COLO668 (cell line): ENCODE measurements around the gene NSUN3.
A peak's percentile ranks its signal among the peaks of the same experiment; 100 is the strongest.
"Not testable (repeated sequence)": the region's sequence is repeated elsewhere in the genome, so short reads cannot be mapped to it uniquely, and the experiment has no call there.

Experiments used
- DNase-seq: peaks from one replicate; lab custom pipeline; 2025; ENCODE audit not compliant: unreplicated experiment; lab: John Stamatoyannopoulos, UW

The NSUN3 gene

GRCh38 chr3:94062513-94063404 is at the start of gene NSUN3, which contains the start of gene DHFR2:
Gene NSUN3 (plus strand): TSS chr3:94063061. CDS start chr3:94063127, 66 bp downstream.
Gene DHFR2 (minus strand): TSS chr3:94062916. CDS start chr3:94061511, 1,405 bp downstream.
- peak; percentile 83 for DNase-seq

GRCh38 chr3:94015025-94015424 is 47.8 kb upstream of the NSUN3 start:
- no peak for DNase-seq

DNA sequence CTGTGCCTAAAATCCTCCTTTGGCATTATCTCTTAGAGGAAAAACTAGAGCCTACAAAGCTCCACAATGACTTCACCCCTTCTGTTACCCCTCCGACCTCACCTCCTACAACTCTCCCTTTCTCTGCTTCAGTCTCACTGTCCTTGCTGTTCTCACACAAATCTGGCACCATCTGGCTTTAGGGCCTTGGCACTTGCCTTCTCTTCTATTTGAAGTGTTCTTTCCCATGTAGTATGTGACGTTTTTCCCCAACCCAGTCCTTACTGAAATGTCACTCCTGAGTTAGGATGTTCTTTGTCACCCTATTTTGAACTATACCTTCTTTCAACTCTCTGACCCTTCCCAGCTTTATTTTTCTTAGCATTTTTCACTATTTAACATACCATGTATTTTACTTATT is 43.2 kb upstream of the NSUN3 start:
- no peak for DNase-seq

- DNase-seq, result no peak
Measured at GRCh38 chr3:94020293-94020692, 42.6 kb upstream of the NSUN3 start.

- no peak for DNase-seq
Measured at GRCh38 chr3:94024385-94024784, 38.5 kb upstream of the NSUN3 start.

DNA sequence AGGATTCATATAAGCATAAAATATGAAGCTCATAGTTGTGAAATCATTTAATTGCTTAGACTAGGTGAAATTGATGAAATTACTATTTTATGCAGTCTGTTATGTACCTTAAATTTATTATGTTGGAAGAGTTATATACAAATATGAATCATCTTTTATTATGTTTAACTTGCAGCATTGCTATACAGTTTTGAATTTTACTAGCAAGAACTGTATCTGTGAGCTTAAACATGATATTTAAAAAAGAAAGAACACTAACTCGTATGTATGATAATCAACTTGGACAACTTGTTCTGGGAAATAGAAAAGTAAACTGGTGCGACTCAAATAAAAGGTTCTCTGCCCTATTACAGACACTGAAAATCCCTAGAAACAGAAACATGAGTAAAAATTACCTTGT is 36.2 kb upstream of the NSUN3 start:
- no peak for DNase-seq

DNA sequence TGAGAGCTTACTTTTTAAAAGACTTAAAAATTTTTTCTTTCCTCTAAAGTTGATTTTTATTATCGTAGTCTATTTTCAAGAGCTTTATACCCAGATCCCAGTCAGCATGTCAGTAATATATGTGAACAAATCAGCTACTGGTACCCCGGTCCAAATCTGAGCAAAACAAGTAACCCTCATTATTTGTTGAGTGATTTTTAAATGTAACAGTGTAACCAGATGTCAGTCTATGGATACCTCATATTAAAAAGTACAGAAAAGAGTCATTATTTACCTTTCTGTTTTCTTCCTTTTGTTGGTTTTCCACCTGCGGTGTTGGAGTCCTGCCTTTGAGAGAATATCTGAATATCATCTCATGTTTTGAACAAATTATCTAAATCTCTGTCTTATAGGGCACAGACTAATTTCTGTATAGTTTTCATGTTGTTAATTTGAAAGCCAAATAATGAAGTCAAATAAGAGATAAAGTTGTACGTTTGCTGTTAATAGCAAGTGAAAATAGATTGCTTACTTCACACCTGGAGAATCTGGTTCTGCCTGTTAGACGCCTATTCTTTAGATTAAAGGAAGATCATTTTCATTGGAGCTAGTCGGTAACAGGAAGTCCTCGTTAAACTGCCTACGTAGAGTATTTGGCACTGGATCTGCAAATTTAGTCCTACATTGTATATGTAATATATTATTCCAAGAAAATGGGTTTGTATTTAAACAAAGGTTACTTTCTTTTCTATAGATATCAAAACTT is 34.6 kb upstream of the NSUN3 start, which contains the start of gene STX19:
Gene STX19 (minus strand): TSS at position 505 of the 745 bp plus-strand sequence. CDS start 13,328 bp downstream, outside the sequence.
- DNase-seq, result peak; percentile 6

DNA sequence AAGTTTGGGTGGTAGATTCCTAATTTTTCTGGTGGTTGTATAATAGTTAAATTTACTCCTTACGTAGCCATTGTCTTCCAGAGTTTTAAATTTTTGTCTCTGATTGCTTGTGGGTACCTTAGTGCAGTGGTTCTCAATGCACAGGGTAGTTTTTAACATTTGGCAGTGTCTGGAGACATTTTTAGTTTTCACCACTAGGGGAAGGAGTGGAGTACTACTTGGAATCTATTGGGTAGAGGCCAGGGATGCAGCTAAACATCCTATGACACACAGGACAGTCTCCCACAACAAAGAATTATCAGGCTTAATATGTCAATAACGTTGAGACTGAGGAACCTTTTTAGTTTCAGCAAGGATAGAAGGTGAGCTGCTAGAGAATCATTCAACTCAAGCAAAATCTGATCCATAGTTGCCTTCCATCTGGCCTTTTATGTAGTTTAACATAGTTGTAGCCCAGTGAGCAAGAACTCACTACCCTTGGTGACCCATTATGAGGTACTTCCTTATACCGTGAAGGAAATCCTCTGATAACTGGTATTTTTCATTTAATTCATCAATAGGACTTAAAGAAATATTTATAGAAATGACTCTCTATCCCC is 25.9 kb upstream of the NSUN3 start:
- DNase-seq, result no peak

DNA sequence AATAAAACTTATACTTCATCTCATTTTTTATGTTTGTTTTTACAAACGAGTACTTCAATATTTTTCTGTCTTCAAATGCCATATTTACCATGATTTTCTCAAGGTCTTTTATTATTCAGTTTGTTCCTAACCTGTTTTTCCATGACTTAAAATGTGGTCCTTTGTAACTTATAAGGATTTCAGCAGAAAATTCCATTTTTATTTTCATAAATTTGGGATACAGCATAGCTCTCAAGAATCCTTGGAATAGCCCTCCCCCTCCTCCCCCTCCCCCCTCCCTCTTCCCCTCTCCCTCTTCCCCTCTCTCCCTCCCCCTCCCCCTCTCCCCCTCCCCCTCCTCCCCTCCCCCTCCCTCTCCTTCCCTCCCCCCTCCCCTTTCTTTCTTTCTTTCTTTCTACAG is 19.6 kb upstream of the NSUN3 start:
- no peak for DNase-seq

DNA sequence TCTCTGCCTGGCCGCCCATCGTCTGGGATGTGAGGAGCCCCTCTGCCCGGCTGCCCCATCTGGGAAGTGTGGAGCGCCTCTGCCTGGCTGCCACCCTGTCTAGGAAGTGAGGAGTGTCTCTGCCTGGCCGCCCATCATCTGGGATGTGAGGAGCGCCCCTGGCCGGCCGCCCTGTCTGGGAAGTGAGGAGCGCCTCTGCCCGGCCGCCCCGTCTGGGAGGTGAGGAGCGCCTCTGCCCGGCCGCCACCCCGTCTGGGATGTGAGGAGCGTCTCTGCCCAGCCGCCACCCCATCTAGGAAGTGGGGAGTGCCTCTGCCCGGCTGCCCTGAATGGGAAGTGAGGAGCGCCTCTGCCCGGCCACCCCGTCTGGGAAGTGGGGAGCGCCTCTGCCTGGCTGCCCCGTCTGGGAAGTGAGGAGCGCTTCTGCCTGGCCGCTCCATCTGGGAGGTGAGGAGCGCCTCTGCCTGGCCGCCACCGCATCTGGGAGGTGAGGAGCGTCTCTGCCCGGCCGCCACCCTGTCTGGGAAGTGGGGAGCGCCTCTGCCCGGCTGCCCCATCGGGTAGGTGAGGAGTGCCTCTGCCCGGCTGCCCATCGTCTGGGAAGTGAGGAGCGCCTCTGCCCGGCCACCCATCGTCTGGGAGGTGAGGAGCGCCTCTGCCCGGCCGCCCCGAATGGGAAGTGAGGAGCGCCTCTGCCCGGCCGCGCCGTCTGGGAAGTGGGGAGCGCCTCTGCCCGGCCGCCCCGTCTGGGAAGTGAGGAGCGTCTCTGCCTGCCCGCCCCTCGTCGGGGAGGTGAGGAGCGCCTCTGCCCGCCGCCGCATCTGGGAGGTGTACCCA is 18.5 kb upstream of the NSUN3 start:
- not testable (repeated sequence) for DNase-seq

- no peak for DNase-seq
Measured at GRCh38 chr3:94046533-94046932, 16.3 kb upstream of the NSUN3 start.

DNA sequence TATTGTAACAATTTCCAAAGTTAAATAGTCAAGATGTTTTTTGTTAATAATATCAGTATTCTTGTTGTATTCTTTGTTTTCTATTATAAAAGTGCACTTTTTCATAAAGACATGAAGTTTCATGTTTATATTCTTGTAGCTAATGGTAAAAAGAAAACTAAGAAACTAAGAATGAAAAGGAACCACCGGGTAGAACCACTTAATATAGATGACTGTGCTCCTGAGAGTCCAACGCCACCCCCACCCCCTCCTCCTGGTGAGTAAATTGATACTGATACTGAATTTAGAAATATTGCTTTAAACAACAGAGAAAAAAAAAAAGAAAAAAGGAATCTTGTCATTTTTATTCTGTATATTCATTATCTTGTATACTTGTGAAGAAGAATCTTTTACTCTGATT is 13.6 kb upstream of the NSUN3 start:
- DNase-seq, result no peak

DNA sequence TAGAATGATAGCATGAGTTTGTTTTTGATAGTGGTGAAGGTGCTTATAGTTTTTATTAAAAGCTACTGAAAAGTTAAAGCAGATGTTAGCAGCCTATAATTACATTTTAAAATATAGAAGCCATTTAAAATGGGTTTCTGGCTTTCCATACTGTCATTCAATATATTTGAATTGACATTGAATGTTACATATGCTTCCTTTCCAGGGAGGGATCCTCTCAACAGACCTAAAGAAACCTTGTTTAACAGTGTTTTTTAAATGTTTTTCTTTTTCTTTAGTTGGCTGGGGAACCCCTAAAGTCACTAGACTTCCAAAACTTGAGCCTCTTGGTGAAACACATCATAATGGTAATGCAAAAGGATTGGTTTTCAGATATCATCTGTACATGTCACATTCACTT is 12.3 kb upstream of the NSUN3 start:
- DNase-seq, result no peak

GRCh38 chr3:94061297-94061696 is 1.6 kb upstream of the NSUN3 start:
- no peak for DNase-seq

DNA sequence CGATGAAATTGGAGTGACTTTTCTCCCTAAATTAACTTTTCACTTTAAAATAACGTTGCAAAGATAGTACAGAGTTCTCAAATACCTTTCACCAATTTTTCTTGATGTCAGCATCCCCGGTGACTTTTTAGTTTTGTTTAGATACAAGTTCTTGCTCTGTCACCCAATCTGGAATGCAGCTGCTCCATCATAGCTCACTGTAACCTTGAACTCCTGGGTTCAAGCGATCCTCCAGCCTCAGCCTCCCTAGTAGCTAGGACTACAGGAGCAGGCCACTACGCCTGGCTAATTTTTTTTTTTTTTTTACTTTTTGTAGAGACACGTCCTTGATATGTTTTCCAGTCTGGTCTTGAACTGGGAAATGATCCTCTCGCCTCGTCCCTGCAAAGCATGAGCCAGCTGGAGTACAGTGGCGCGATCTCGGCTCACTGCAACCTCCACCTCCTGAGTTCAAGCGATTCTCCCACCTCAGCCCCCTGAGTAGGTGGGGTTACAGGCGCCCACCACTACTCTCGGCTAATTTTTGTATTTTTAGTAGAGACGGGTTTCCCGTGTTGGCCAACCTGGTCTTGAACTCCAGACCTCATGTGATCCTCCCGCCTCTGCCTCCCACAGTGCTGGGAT is 747 bp downstream of the NSUN3 start:
- no peak for DNase-seq

GRCh38 chr3:94064243-94064860 is 1.5 kb downstream of the NSUN3 start:
- no peak for DNase-seq

DNA sequence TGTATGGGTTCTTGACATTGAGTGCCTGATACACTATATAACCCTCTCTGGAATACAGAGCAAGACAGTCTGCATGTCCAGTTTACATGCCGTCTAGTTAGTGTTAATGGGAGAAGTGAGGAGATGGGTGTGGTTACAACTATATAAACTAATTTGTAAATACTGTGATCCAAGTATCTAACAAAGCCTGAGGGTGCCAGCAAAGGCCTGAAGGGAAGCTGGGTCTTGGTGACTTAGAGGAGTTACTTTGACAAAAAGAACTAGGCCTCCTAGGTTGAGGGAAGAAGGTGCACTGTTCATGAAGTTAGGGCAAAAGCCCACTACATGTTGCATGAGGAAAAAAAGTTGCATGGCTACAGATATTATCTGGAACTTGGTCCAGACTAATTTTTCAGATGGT is 2.3 kb downstream of the NSUN3 start:
- DNase-seq, result no peak

DNA sequence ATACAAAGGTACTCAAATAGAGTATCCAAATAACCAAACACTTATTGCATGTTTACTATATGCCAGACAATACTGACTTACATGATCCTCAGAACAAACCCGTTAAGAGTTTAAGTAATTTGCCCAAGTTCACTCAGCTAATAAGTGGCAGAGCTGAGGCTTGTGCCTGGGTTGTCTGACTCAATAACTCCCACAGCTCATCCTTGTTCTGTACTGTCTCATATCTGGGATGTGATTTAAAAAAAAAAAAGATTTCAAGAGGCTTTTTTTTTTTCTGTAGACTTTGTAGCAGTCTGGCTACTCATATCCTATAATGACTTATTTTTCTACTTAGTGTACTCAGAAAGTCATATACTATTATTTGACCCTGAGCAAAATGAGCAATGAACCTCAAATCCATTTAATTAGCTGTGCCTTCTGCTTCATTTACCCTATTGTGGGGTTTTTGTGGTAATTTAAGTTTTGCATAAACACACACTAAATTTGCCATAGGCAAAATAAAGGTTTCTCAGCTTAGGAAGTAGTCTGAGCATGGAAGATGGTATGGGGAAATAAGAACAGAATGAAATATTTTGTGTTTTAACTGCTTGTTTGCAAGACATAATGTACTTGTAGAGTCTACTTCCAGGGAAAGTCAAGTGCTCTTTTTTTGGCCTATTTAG is 3.1 kb downstream of the NSUN3 start:
- no peak for DNase-seq
